Progenitor cell of endocrine pancreas (in vitro differentiated cells): Measurements from ENCODE around the gene EGFL6. TPM values are rescaled to one million over a fixed set of nuclear protein-coding genes. Genes with fewer than 3 reads are reported as not detected.

Source experiments
- DNase-seq: peaks from one replicate; pipeline ENCODE4 v3.0.0; 2021; ENCODE audit warnings: low spot score; ENCODE audit not compliant: unreplicated experiment
- H3K27ac Mint-ChIP-seq: 2 replicates; pipeline ENCODE4 v1.8.0; 2021; ENCODE audit warnings: mild to moderate bottlenecking, moderate library complexity, mixed read lengths
- H3K27me3 Mint-ChIP-seq: 2 replicates; pipeline ENCODE4 v1.8.0; 2021; ENCODE audit warnings: mixed read lengths
- H3K36me3 Mint-ChIP-seq: 2 replicates; pipeline ENCODE4 v1.8.0; 2022; ENCODE audit warnings: mixed read lengths; ENCODE audit not compliant: insufficient read depth
- H3K4me1 Mint-ChIP-seq: 2 replicates; pipeline ENCODE4 v1.8.0; 2021; ENCODE audit warnings: low read depth, mixed read lengths
- H3K4me3 Mint-ChIP-seq: 2 replicates; pipeline ENCODE4 v1.8.0; 2021; ENCODE audit warnings: low read depth, mild to moderate bottlenecking, moderate library complexity, mixed read lengths
- H3K9me3 Mint-ChIP-seq: 2 replicates; pipeline ENCODE4 v1.8.0; 2021; ENCODE audit warnings: low read depth, mixed read lengths
- long read RNA-seq: library from polyadenylated mRNA; unstranded; transcript quantifications from one replicate; pipeline ENCODE4 v2.0.0, GENCODE V29; 2020
- total RNA-seq: library from RNA; stranded (reverse); gene quantifications from 2 replicates; pipeline ENCODE4 v1.2.1, GENCODE V29; 2021
- TF ChIP-seq, protein P1 (sequence below): fragments of 200-600 bp; sonication (generic); IDR thresholded peaks from one replicate; pipeline ENCODE4 v1.5.0; 2021; ENCODE audit warnings: antibody characterized with exemption, mild to moderate bottlenecking; ENCODE audit not compliant: unreplicated experiment

EGFL6 gene, protein sequence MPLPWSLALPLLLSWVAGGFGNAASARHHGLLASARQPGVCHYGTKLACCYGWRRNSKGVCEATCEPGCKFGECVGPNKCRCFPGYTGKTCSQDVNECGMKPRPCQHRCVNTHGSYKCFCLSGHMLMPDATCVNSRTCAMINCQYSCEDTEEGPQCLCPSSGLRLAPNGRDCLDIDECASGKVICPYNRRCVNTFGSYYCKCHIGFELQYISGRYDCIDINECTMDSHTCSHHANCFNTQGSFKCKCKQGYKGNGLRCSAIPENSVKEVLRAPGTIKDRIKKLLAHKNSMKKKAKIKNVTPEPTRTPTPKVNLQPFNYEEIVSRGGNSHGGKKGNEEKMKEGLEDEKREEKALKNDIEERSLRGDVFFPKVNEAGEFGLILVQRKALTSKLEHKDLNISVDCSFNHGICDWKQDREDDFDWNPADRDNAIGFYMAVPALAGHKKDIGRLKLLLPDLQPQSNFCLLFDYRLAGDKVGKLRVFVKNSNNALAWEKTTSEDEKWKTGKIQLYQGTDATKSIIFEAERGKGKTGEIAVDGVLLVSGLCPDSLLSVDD
- 0.29 and 0.34 TPM in 2 replicates for total RNA-seq
- long read RNA-seq, partial matches to known transcripts: 2 of 2 reads
- long read RNA-seq, other reads (novel, unspliced or antisense): 0 of 2 reads

DNA sequence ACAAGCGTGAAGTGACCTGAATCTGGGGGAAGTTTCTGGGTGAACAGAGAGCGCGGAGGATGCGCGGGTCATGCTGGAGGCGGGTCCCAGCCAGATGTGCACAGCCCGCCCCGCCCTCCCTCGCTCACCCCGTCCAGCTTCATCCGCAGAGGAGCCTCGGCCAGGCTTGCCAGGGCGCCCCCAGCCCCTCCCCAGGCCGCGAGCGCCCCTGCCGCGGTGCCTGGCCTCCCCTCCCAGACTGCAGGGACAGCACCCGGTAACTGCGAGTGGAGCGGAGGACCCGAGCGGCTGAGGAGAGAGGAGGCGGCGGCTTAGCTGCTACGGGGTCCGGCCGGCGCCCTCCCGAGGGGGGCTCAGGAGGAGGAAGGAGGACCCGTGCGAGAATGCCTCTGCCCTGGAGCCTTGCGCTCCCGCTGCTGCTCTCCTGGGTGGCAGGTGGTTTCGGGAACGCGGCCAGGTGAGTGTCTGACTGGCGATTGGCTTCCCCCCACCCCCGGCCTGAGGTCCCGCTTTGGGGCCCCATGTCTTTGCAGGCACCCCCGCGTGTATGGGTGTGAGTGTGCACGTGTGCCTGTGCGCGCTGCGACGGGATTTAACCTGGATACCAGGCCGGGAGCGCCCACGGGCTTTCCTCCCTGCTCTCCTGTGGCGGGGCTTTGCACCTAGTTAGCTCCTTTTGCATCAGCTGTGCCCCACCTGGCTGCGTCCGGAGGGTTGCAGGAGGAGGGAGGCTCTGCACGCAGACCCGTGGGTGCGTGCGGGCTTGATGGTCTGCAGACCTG, at the start of gene EGFL6:
TSS of gene EGFL6 (plus strand) at position 123 of the 782 bp plus-strand sequence. CDS start at position 384, 261 bp downstream.
- H3K27me3 Mint-ChIP-seq: peaks cover 42% of the 10 kb centered on the region
- DNase-seq: peak; percentile 10
- H3K9me3 Mint-ChIP-seq: peaks cover 14% of the 10 kb centered on the region
- peak within 1 kb of the TSS; percentile 55 for H3K4me3 Mint-ChIP-seq
- H3K27ac Mint-ChIP-seq: no peak within 1 kb of the TSS
- no peaks in the 10 kb centered on the region for H3K36me3 Mint-ChIP-seq
- no peaks in the 10 kb centered on the region for H3K4me1 Mint-ChIP-seq
- TF ChIP-seq, protein P1, sequence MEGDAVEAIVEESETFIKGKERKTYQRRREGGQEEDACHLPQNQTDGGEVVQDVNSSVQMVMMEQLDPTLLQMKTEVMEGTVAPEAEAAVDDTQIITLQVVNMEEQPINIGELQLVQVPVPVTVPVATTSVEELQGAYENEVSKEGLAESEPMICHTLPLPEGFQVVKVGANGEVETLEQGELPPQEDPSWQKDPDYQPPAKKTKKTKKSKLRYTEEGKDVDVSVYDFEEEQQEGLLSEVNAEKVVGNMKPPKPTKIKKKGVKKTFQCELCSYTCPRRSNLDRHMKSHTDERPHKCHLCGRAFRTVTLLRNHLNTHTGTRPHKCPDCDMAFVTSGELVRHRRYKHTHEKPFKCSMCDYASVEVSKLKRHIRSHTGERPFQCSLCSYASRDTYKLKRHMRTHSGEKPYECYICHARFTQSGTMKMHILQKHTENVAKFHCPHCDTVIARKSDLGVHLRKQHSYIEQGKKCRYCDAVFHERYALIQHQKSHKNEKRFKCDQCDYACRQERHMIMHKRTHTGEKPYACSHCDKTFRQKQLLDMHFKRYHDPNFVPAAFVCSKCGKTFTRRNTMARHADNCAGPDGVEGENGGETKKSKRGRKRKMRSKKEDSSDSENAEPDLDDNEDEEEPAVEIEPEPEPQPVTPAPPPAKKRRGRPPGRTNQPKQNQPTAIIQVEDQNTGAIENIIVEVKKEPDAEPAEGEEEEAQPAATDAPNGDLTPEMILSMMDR: no peak

DNA sequence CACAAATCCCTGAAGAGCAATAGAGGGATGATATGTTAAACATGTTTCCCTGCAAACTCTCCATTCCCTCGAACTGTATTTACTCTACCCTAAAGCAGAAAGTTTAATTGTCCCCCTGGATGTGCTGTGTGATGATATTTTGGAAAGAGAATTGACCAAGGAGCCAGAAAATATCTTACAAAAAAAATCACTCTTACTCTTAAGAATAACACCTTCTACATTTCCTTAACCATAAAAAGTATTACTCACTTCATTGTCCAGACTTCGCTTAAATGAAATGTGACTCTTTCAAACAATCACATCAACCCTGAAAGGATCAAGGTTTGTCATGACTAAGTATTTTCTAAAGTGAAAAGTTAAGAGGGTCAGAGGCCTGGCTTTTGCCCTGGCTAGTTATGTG, 49.0 kb upstream of the EGFL6 start:
- no peaks in the 10 kb centered on the region for H3K36me3 Mint-ChIP-seq
- no peak overlapping the region for H3K4me3 Mint-ChIP-seq
- no peaks in the 10 kb centered on the region for H3K27me3 Mint-ChIP-seq
- H3K9me3 Mint-ChIP-seq: peaks cover 21% of the 10 kb centered on the region
- no peak overlapping the region for H3K27ac Mint-ChIP-seq
- DNase-seq: no peak
- TF ChIP-seq, protein P1: no peak
- no peaks in the 10 kb centered on the region for H3K4me1 Mint-ChIP-seq

DNA sequence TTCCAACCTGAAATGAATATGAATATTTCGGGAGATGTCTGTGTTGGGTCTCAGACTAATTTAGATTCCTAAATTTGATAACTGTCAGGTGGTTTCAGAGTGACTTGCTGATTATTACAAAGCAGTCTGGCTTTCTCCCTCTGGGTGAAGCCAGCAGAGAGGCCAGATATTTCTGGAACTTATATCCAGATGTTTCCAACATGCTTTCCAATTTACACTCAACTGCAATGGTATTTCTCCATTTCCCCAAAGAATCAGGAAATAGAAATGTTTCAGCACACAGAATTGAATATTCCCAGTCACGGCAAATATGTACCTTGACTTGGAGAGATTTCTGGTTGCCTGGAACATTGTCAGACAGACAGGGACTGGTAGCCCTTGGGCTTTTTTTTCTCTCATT, 48.5 kb upstream of the EGFL6 start:
- no peak overlapping the region for H3K27ac Mint-ChIP-seq
- DNase-seq: no peak
- TF ChIP-seq, protein P1: no peak
- no peaks in the 10 kb centered on the region for H3K36me3 Mint-ChIP-seq
- H3K4me3 Mint-ChIP-seq: no peak overlapping the region
- H3K9me3 Mint-ChIP-seq: peaks cover 21% of the 10 kb centered on the region
- H3K27me3 Mint-ChIP-seq: no peaks in the 10 kb centered on the region
- H3K4me1 Mint-ChIP-seq: no peaks in the 10 kb centered on the region

DNA sequence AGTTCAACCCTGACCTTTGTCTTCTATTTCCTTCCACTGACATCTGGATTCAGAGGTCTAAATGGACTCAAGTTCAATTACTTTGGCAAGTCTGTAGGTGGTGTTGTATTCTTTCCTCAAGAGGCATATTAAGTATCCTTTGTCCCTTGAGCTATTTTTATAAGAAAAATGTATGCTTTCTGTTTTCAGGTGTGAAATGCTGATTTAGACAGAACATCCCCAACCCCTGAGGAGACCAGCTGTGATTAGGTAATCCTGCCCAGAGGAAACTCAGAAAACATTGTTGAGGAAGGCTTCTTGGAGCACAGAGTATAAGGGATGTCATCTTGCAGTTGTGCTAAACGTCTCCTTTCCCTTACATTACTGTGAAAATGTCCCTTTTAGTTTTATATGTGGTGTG, 46.6 kb upstream of the EGFL6 start:
- peaks cover 21% of the 10 kb centered on the region for H3K9me3 Mint-ChIP-seq
- H3K27me3 Mint-ChIP-seq: no peaks in the 10 kb centered on the region
- H3K36me3 Mint-ChIP-seq: no peaks in the 10 kb centered on the region
- H3K27ac Mint-ChIP-seq: no peak overlapping the region
- no peak for DNase-seq
- no peak overlapping the region for H3K4me3 Mint-ChIP-seq
- TF ChIP-seq, protein P1: no peak
- no peaks in the 10 kb centered on the region for H3K4me1 Mint-ChIP-seq

DNA sequence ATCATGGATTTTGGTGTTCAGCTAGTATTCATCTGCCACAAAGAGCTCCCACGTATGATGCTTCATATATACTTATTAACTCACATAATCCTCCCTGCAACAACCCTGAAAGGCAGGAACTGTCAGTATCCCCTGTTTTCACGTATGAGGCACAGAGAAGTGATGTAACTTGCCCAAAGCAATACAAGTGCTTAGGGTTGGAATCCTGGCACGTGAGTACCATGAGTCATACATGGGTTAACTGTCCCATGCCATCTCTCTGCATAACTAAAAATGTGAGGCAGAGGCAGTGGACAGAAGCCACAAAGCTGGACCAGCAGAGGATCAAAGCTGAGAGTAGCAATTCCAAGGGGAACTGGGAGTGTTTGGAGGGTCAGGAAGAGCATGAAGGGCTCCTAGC, 35.7 kb upstream of the EGFL6 start:
- no peak for DNase-seq
- TF ChIP-seq, protein P1: no peak
- Mint-ChIP-seq H3K36me3 (no peaks in the 10 kb centered on the region), H3K27ac (no peak overlapping the region), H3K27me3 (no peaks in the 10 kb centered on the region), H3K4me3 (no peak overlapping the region), H3K4me1 (no peaks in the 10 kb centered on the region), H3K9me3 (peaks cover 17% of the 10 kb centered on the region)
